Measurements from ENCODE around the gene MEG3. TPM values are rescaled to one million over a fixed set of nuclear protein-coding genes. Genes with fewer than 3 reads are reported as not detected.

Gene MEG3
- total RNA-seq, 1 donor from 2014 or later, result 0.86 TPM

- no peak for DNase-seq (ENCODE audit: low read depth, low spot score)
Observed at GRCh38 chr14:100832311-100832960, 6.5 kb downstream of the MEG3 start.

- no peak for DNase-seq (ENCODE audit: low read depth, low spot score)
Observed at GRCh38 chr14:100834082-100834793, 8.3 kb downstream of the MEG3 start.

- no peak for DNase-seq (ENCODE audit: low read depth, low spot score)
Observed at GRCh38 chr14:100834794-100835547, 9.1 kb downstream of the MEG3 start.

- DNase-seq (ENCODE audit: low read depth, low spot score), result no peak
Observed at GRCh38 chr14:100835548-100836310, 9.8 kb downstream of the MEG3 start.

- DNase-seq (ENCODE audit: low read depth, low spot score), result no peak
Observed at GRCh38 chr14:100836311-100836805, 10.4 kb downstream of the MEG3 start.

- DNase-seq (ENCODE audit: low read depth, low spot score), result no peak
Observed at GRCh38 chr14:100836941-100837804, 11.3 kb downstream of the MEG3 start.

- DNase-seq (ENCODE audit: low read depth, low spot score), result no peak
Observed at GRCh38 chr14:100837805-100838350, 12.0 kb downstream of the MEG3 start.

- no peak for DNase-seq (ENCODE audit: low read depth, low spot score)
Observed at GRCh38 chr14:100838493-100839314, 12.8 kb downstream of the MEG3 start.

GRCh38 chr14:100839315-100839585 is 13.3 kb downstream of the MEG3 start:
- DNase-seq (ENCODE audit: low read depth, low spot score), result no peak

GRCh38 chr14:100839681-100840111 is 13.8 kb downstream of the MEG3 start:
- DNase-seq (ENCODE audit: low read depth, low spot score), result no peak

- no peak for DNase-seq (ENCODE audit: low read depth, low spot score)
Observed at GRCh38 chr14:100840286-100841065, 14.6 kb downstream of the MEG3 start.

- DNase-seq (ENCODE audit: low read depth, low spot score), result no peak
Observed at GRCh38 chr14:100841066-100841760, 15.3 kb downstream of the MEG3 start.

- no peak for DNase-seq (ENCODE audit: low read depth, low spot score)
Observed at GRCh38 chr14:100841761-100842403, 16.0 kb downstream of the MEG3 start.

GRCh38 chr14:100842799-100843198 is 16.9 kb downstream of the MEG3 start:
- no peak for DNase-seq (ENCODE audit: low read depth, low spot score)

- DNase-seq (ENCODE audit: low read depth, low spot score), result no peak
Observed at GRCh38 chr14:100844082-100844408, 18.1 kb downstream of the MEG3 start.

- no peak for DNase-seq (ENCODE audit: low read depth, low spot score)
Observed at GRCh38 chr14:100844421-100844820, 18.5 kb downstream of the MEG3 start.

- no peak for DNase-seq (ENCODE audit: low read depth, low spot score)
Observed at GRCh38 chr14:100844846-100845245, 18.9 kb downstream of the MEG3 start.

- no peak for DNase-seq (ENCODE audit: low read depth, low spot score)
Observed at GRCh38 chr14:100845341-100845740, 19.4 kb downstream of the MEG3 start.

Data from pulmonary artery endothelial cell (primary cell).